Left cardiac atrium (tissue), 4 donors: Measurements from ENCODE around the gene NRF1. TPM values are rescaled to one million over a fixed set of nuclear protein-coding genes. Genes with fewer than 3 reads are reported as not detected.
"Not testable (repeated sequence)": the region's sequence is repeated elsewhere in the genome, so short reads cannot be mapped to it uniquely, and the experiment has no call there.

Source experiments
- ATAC-seq, 2 donors: fragments of 200-7000 bp; cut with Tn5 transposase; one replicate each; pipeline ENCODE4 v1.9.1; 2020; ENCODE audit warnings: mild to moderate bottlenecking in 2 of 2, moderate library complexity in 2 of 2
- DNase-seq: peaks from one replicate; pipeline ENCODE4 v3.0.0-alpha.2; 2020
- intact Hi-C, 2 donors: fragments of 100-400 bp; cut with DNase I; formaldehyde crosslinking; loops; one replicate each; pipeline versions ENCODE4 v1.14.1 to v1.15.1; 2022 to 2023
- total RNA-seq, 2 donors: library from RNA; stranded (reverse); fragmentation: NEBNext Ultra II Directional; extraction: Animal tissue kit (Norgen Biotek cat#: 25700); gene quantifications; one replicate each; pipeline ENCODE4 v1.2.1, GENCODE V29; 2021
- donor health status: DM: no; HTN: yes; CAD: no.
- donor health status: DM: no; HTN: yes; CAD: no; lungs with severe emphysema.
- donor health status: DM: yes; HTN: yes; CAD: no.
- donor health status: Dilated cardiomyopathy.

The NRF1 gene
- total RNA-seq, 2 donors from 2014 or later = 10.0 to 15.4 TPM

DNA sequence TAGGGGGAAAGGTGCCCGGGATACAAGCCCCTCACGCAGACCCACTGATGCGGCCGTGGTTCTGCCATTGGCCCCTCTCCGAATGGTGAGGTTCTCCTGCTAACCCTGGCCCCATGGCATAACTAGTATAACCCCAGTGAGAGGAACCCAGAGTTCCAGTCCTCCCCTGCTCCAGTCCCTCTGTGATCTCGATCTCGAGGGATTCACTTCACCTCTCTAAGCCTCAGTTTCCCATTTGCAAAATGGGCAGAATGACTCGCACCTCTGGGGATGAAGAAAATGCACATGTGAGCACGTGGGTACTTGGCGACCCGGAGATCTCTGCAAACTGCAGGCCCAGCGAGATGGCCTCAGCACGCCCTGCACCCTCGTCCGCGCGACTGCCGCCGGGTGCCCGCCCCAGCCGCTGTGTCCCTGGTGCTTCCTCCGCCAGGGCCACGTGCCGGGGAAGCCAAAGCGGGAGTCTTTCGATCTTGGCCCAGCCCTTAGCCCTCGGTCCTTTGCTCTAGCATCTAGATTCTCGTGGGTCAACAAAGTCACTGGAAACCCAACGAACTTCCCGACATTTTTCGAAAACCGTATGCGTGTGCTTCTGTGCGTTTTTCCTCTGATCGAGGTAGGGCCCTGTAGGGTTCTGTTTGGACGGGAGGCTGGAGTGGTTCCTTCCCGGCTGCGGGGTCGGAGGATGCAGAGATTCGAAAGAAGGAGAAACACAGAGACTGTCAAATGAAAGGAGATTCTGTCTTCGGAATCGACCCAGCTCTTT is 171.5 kb downstream of the NRF1 start:
- no peak for ATAC-seq
- intact Hi-C loops = no loop called here
- DNase-seq = no peak

DNA sequence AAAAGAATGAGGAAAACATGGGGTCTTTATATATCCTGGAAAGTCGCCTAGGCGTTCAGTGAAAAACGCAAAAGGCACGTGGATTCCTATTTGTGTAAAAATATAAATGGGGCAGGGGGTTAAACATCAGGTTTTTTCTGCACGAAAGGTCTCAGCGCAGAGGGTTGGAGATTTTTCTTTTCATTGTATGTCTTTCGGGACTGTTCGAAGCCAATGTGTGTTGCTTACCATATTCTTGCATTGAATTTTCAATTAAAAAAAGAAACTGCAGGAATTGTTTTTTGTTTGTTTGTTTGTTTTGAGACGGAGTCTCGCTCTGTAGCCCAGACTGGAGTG is 172.0 kb downstream of the NRF1 start:
- DNase-seq (no peak), ATAC-seq (no peak)
- intact Hi-C loops = no loop called here

DNA sequence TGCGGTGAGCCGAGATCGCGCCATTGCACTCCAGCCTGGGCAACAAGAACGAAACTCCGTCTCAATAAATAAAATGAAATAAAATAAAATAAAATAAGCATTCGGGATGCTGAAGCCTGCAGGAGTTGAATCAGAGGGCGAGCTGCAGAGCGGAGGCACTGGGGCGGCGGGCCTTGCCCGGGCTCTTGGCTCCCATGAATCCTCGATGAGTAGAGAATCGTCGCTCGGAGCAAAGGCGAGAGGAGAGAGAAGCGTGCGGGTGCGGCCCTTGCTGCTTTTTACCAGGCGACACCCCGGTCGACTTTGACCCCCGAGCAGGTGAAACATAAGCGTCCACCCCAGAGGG is 172.9 kb downstream of the NRF1 start:
- intact Hi-C loops = no loop called here
- ATAC-seq (no peak), DNase-seq (no peak)

DNA sequence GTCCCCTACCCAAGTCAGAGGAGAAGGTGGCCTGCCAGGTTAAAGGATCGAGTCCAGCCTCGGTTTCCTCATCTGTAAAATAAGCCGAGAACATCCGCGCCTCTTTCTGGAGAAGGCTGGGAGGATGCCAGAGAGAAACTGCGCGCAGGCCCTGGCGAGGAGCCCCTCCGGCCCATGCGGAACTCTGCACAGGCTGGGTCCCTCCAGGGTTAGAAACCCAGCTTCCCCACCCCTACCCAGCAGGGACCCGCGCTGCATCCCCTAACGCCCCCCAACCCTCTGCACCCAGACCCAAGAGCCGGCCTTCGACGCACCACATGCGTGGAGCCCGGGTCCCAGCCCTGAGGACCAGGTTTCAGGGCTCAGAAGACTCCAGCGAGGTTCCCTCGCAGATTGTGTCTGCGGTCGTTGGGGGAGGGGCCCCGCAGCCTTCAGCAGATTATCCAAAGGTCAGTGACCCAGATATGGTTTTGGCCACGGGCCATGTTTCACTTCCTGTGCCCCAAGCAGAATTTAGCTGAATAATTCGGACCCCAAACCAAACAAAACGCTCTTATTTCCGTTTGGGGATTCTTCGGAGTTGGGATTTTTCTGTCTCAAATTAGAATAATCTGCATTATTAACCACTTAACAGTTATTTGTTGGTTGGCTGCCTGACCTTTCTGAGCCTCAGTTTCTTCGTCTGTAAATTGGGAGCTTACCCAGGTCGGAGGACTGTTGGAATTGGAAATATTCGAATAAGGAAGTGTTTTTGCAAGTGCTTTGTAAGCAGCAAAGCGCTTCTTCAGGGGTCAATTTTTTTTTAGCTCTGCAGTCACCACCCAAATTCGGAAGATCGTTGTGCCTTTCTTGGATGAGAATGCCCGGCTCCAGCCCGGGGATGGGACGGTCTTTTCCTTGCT is 173.5 kb downstream of the NRF1 start:
- intact Hi-C loops = no loop called here
- ATAC-seq = no peak
- DNase-seq = no peak

DNA sequence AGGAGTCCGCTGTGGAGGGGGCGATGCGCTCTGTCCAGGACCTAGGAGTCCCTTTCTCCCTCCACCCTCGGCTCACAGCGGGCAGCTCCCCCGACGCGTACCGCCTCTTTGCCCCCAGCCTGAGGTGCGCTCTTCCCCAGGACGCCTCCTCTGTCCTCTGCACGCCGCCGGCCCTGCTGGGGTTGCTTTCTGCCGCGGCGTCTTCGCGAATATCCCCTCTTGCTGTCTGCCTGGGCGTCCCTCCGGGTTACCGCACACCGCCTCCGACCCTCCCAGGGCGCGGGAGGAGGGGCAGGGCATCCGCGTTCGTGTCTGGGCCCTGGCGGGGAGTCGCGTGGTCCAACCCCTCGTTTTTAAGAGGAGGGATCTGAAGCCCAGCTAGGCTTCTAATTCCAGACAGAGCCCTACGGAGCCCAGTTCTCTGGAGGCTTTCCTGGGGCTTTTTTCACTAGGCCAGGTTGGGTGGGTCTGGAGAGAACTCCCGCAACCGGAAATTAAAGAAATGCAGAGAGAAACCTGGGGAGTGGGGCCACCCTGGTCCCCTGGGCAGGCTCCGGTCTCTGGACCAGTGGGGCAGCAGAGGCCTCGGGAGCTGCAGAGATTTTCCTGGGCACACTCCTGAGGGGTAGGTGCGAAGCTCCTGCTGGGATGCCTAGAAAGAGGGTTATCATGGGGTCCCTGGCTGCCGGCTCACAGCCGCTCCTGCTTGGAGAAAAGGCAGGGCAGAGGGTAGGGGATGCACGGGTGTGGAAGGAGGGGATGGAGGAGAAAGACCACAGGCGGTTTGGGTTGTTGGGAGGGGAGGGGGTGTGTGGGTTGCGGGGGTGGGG is 174.4 kb downstream of the NRF1 start:
- intact Hi-C loops = no loop called here
- DNase-seq (no peak), ATAC-seq (no peak)

DNA sequence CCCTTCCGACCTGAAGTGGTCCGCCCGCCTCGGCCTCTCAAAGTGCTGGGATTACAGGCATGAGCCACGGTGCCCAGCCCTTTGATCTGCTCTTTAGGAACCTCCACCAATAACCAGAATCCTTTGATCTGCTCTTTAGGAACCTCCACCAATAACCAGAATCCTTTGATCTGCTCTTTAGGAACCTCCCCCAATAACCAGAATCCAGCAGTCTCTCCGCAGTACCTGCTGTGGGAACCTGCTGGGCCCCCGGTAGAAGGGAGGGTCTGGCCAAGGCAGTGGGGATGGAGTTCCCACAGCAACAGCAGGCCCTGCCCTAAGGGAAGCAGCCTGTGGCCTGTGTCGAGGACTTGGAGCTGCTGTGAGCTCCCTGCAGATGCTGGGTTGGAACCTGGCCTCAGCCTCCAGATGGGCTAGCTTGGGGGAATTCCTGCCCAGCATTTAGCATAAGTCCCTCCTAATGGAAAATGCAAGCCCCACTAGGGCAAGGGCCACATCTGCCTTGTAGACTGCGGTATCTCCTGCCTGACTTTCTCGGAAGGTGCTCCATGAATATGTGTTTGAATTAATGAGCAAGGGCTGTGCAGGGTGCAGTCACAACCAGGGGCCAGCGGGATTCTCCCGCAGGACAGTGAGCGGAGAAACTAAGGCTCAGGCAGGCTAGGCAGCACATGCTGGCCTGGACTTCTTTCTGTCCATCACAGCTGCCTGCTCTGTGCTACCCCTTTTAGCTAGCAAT is 175.5 kb downstream of the NRF1 start:
- ATAC-seq (no peak), DNase-seq (no peak)
- intact Hi-C loops = no loop called here

DNA sequence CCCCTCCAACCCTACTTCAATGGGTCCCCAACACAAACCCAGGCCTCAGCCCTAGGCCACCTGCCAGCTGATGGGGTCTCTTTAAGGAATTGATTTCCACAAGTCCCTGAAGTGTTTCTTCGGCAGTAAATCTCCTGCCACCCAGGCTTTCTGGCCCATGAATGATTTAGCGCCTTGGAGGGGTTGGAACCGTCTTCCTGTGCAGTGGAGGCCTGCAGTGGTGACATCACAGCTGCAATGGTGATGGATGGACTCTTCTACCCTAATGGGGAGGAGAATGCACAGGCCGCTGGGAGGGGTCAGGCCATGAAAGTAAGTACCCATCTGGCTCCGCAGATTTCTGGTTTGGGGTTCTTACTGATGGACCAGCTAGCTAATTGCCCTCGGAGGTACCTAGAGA is 177.5 kb downstream of the NRF1 start:
- intact Hi-C loops = no loop called here
- ATAC-seq = no peak

DNA sequence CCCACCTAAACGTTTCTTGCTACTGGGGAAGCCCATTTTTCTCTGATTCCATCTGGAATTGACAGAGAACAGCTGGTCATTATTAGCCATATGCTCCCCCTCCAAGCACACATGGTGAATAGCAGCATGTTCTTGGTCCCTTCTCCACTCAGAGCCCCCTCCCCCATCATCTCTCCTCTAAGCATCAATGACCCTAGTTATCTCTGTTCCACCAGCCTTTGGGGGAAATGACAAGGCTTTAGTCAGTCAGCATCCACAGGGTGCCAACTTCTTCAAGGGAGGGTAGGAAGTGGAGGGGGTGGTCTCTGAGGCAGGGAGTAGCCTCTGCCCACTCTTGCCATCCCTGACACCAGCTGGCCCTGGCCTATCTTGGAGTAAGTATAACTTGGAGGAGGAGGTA is 178.1 kb downstream of the NRF1 start:
- intact Hi-C loops = no loop called here
- ATAC-seq (no peak), DNase-seq (no peak)

More for the DNA sequence above, 177.5 kb downstream of the NRF1 start:
- no peak for DNase-seq

DNA sequence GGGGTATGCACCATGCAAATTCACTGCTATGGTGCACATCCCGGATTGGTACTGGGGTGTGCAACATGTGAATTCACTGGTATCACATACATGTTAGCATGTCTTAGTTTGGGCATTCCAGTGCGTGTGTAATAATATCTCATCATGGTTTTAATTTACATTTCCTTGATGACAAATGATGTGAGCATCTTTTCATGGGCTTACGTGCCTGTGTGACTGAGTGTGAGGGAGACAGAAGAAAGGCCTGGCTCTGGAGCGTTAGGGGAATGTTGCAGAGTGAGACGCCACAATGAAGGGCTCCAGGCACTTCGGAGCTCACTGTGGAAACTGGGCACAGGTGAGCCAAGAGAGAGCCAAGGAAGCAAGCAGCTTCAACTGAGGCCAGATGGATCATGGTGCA is 178.6 kb downstream of the NRF1 start:
- intact Hi-C loops = no loop called here
- ATAC-seq = no peak
- DNase-seq = no peak

DNA sequence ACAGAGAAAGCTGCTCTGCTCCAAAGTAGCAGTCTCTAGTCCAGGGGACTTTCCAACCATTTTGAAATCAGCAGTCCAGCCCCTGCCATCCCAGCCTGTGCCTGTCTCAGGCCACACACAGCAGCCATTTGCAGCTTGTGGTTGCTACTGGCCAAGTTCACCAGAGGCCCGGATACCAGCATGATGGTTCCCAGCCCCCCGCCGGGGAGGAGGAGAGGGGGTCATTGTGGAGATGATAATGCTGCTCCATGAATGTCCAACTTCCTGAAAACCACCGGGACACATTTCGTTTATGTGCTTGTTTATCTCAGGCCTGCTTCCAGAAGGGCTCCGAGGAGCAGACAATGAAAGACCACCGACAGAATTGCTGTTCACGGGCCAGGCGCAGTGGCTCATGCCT is 181.2 kb downstream of the NRF1 start:
- intact Hi-C loops = no loop called here
- ATAC-seq = no peak
- DNase-seq = no peak

DNA sequence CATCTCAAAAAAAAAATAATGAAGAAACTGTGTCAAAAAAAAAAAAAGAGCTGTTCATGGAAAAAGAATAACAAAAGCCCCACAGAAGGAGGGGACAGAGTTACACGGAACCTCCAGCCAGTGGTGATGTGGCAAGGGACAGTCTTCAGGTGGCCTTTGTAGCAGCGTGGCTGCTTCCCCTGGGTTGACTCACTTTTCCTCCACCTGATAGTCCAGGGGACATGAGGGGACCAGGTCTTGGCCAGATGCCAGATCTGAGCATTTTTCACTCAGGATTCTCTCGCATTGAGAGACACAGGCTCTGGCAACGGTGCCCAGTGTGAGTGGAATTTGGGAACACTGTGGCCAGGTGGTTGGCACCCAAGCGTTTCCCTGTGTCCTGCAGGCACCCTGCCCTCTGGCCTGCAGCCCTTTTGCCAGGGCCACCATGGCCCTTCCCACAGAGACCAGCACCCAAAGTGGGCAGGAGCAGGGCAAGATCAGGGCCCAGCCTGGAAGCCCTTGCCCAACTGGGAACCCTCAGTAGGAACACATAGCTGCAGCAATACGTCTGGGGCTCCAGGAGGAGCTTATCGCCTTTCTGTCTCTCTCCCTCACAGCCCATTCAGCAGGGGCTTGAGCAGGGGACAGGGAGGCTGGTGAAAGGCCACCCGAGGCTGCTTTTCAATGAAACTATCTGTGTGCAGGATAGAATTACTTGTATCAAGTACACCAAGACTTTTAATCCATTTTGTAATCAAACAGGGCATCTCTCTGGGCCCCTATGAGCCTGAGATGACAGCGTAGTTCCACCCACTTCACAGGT is 182.2 kb downstream of the NRF1 start:
- intact Hi-C loops = no loop called here
- no peak for ATAC-seq
- no peak for DNase-seq

DNA sequence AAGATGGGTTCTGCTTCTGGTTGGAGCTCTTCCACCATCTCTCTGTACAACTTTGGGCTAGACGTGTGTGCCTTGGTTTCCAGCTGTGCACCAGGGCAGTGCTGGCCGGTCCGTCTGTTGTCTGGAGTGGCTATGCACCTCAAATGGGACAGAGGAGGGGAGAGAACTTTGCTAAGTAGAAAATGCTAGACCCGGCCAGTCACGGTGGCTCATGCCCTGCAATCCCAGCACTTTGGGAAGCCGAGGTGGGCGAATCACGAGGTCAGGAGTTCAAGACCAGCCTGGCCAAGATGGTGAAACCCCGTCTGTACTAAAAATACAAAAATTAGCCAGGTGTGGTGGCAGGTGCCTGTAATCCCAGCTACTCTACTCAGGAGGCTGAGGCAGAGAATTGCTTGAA is 182.9 kb downstream of the NRF1 start:
- ATAC-seq, intact Hi-C loops, DNase-seq: not testable (repeated sequence)

DNA sequence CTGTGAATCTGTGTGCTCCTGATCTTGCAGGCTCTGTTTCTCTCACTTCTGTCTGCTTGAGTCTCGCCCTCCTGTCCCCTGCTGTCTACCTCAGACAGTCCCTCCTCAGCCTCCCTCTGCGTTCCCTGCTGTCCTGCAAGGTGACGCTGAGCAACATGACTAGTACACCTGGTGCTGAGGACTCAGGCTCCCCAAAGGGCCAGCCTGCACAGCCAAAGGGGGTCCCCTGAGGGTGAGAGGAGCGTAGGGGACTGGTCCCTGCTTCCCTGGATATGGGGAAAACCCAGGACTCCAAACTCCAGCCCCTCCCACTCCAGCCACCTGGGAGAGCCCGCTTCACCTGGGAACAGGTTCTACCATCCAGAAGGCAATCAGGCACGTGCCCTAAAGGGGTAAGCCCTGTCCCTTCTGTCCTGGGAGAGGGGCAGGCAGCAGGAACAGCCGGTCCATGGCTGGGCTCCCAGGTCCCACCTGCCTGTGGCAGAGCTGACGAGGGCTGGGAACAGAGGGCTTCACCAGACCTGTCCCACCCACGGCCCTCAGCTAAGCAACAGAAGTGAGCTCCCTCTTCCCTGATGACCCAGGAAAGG is 184.8 kb downstream of the NRF1 start:
- no peak for DNase-seq
- intact Hi-C loops = no loop called here
- ATAC-seq = no peak

DNA sequence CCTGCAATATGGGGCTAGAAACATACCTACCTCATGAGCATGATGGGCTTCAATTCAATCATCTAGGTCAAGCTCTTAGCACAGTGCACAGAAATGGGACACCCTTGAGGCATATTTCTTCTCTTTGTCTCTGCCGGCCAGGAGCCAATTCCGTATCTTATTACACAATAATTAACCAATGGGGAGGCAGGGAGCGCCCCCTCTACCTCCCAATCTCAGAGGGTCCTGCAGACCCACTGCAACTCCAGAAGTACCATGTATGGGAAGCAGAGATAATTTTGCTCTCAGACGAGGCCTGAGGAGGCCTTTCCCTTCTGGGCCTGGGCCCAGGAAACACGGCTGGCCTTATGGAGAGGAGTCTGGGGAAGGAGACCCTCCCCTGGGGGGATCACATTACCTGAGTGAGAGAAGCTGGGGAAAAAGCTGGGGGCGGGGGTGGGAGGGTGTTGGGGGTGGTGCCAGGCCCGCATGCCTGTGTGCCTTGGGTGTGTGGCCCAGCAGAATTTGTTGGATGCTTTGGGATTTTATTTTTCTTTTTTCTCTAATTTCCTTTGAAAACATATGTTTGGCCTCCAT is 185.8 kb downstream of the NRF1 start:
- intact Hi-C loops = no loop called here
- no peak for ATAC-seq
- no peak for DNase-seq

DNA sequence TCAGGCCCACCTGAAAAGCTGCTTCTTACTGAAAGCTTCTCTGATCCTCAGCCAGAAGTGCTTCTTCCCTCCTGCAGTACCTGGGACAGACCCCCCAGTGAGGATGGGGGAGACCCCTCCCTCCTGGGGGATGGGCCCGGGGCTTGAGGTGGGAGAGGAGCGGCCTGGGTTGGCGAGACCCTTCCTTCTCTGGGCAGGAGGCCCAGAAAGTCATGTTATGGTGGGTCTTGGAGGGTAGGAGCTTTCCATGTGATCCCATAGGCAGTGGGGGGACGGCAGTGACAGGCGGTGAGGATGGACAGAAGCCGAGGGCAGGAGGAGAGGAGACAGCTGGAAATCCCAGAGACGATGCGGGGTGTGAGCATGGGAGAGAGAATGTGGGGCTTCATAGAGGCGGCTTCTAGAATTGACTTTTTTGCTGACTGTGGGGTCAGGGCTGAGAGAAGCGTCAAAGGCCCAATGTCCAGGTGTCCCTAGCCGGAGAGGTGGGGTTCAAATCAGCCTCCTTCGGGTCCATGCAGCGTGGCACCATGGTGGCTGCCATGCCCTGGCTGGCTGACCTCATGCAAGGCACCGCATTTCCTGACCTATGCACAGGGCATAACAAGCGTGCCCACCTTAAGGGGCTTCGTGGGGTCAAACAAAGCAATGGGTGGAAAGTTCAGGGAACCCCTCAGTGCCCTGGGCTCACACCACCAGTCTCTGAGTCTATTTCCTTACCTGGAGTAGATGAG is 187.3 kb downstream of the NRF1 start:
- no peak for DNase-seq
- intact Hi-C loops = no loop called here
- no peak for ATAC-seq

DNA sequence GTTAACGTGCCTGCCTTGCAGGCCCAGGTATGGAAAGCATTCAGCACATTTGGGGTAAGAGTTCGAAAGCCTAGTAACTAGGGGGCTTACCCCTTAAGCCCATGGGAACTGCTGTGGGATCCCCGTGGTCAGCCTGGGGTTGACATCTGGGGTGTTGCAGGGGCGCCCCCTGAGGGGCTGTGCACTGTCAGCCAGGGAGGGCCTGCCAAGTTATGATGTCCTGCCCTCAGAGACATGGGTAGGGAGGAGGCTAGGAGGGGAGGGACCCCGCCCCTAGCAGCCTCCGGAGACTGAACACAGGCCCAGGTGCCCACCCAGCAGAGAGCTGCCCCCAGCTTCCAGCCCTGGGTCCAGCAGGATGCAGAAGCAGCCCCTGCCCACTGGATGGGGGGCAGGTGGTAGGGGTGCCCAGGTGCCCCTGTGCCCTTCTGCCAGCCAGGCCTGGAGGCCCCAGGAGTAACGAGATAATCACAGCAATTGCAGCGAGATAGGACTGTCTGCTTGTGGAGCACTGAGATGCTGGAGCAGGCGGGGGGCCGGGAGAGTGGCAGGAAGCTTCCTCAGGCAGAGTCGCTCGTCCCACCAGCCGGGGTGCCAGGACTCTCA is 187.9 kb downstream of the NRF1 start:
- no peak for ATAC-seq
- intact Hi-C loops = no loop called here
- DNase-seq = no peak

DNA sequence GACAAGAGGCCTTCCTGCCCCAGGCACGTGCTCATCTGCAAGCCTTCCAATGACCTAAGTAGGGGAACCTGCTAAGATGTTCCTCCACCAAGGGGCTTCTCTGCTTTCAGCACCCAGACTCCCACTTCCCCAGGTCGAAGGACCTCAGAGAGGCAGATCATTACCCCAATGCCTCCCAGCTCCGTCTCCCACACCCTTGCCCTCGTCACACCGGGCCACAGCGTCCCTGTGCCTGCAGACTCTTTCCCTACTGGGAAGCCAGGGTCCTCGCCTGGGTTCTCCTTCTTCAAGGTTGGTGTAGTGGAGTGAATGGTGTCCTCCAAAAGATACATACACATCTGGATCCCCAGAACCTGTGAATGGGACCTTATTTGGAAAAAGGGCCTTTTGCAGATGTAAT is 189.4 kb downstream of the NRF1 start:
- no peak for DNase-seq
- ATAC-seq = no peak
- intact Hi-C loops = no loop called here
